Pulmonary artery endothelial cell (primary cell): ENCODE measurements around the gene AKR1B1. TPM values are rescaled to one million over a fixed set of nuclear protein-coding genes. Genes with fewer than 3 reads are reported as not detected.
A peak's percentile ranks its signal among the peaks of the same experiment; 100 is the strongest.

ENCODE experiments used
- DNase-seq: peaks from one replicate; pipeline ENCODE4 v3.0.0-alpha.2; 2011; ENCODE audit warnings: low read depth, low spot score
- total RNA-seq: library from RNA; depleted of rRNA; stranded (reverse); fragments of >200 nt; gene quantifications from 2 replicates; pipeline ENCODE4 v1.2.3, GENCODE V29; 2014

AKR1B1 gene
- total RNA-seq, 1 donor from 2014 or later = 145 TPM

DNA sequence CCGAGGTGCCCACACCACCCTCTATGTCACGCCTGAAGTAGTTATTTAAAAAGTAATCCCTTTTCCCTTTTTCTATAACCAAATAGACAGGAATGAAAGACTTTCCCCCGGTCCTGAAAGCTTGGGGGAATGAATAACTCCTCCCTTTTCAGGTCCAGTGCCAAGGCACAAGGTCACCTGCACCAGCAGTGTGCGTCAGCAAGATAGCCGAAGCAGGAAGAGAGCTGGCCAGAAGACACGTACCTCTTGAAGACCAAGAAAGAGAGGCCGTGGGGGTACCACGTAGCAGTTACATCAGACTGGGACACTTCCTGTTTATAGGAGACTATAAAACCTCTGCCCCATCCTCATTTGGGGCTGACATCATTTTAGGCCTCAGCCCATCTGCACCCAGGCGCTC lies 10.7 kb upstream of the AKR1B1 start:
- DNase-seq = no peak

- no peak for DNase-seq
Observed at GRCh38 chr7:134468475-134468874, 9.6 kb upstream of the AKR1B1 start.

DNA sequence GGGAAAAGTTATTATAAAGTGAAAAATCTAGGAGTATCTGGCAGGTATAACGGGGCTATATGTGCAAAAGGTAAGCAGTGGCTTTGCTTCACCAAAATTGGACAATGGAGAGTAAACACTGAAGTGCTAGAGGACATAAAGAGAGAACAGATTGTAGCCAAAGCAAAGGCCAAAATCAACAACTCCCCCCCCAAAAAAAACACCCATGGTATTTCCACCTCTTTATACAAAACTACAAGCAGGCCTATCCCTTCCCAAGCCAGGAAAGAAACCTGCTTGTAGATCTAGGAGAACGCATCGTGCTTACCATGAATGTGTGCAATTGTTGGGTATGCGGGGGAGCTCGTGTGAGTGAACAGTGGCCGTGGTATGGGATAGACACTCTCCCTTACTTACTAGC lies 9.2 kb upstream of the AKR1B1 start:
- DNase-seq = no peak

DNA sequence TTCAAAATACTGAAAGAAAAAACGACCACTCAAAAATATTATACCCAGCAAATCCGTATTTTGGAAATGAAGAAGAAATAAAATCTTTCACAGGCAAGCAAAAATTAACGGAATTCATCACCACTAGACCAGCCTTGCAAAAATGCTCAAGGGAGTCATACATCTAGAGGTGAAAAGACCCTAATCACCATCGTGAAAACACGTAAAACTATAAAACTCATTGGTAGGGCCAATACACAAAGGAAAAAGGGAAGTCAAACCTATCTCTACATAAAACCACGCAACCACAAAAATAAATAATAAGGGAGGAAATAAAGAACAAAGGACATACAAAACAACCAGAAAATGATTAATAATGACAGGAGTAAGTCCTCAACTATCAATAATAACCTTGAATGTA lies 6.6 kb upstream of the AKR1B1 start:
- DNase-seq = no peak

DNA sequence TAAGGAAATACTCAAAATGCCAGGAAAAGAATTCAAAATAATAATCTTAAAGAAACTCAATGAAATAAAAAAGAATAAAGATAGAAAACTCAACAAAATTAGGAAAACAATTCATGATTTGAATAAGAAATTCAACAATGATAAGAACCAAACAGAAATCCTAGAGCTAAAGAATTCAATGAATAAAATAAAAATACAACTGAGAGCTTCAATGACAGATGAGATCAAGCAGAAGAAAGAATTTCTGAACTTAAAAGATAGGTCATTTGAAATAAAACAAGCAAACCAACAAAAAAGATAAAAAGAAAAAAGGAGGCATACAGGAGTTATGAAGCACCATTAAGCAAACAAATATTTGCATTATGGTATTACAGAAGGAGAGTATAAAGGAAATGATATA lies 5.6 kb upstream of the AKR1B1 start:
- no peak for DNase-seq

- DNase-seq = no peak
Observed at GRCh38 chr7:134463751-134464150, 4.9 kb upstream of the AKR1B1 start.

DNA sequence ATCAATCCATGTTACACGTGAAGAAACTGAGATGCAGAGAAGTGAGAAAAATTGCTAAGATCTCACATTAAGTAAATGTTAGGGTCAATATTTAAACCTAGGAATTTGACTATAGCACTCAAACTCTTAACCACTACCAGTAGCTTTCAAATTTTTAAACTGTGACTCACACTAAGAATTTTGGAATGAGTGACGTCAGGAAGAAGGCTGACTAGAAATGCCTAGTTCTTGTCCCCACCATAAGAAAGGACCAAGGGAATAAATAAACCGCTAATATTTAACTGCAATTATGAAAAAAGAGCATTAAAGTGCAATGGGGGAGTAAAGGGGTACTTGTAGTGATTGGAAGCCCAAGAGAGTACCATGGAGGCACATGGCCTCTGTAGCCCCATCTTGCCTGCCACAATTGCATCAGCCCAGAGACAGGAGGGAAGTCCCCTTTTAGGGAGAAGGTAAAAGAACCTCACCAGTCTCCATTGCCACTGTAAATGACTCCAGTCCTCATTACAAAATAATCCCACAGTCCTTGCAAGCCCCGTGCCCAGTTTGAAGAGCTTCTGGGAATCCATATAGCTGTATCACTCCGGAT lies 3.5 kb upstream of the AKR1B1 start:
- DNase-seq = no peak

DNA sequence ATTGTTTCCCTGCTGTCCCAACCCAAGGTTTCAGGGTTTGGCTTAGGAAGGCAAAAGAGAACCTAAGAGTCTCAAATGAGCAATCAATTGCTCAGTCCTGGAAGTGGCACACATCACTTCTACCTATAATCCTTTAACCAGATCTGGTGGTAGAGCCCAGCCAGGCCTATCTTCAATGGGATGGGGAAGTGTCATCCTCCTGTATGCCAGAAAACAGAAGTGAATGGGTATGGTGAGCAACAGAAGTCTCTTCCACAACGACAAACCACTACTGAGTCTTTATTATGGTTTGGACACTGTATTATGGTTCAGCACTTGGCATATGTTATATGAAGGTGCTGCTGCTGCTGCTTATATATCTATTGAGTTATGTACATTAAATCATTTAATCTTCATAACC lies 3.0 kb upstream of the AKR1B1 start:
- no peak for DNase-seq

DNA sequence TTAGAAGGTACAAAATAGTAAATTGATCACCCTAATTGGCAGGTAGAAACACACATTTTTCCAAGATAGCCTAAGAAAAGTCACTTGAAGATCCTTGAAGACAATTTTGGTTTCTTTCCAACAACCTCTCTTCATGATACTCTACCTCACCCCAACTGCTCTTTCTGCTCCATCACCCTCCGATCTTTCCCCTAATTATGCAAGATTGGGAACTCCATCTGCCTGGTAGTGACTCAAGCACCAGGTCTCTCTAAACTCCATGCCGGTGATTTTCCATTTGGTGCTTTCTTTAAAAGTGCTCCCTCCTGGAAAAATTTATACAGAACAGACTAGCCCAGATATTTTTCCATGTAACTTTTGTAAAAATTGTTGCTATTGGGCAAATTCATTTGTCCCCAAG lies 1.1 kb upstream of the AKR1B1 start:
- no peak for DNase-seq

GRCh38 chr7:134458341-134458805 lies 527 bp downstream of the AKR1B1 start:
- DNase-seq = no peak

DNA sequence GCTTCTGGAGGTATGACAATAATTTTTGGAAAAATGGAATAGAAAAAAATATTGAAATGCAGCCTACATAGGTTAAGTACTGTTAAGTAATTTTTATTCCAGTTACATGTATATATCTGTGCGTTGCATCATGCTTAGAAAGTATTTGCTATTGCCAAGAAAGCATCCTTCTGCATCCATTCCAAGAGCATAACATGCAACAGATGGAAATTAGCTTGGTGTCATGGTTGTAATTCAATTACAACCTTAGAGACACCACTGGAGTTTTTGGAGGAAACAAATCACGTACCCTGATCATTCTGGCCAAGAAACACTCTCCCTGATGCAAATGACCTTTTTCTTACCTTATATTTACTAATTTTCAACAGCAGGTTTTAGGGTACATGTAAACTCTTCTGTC lies 1.7 kb downstream of the AKR1B1 start:
- no peak for DNase-seq

DNA sequence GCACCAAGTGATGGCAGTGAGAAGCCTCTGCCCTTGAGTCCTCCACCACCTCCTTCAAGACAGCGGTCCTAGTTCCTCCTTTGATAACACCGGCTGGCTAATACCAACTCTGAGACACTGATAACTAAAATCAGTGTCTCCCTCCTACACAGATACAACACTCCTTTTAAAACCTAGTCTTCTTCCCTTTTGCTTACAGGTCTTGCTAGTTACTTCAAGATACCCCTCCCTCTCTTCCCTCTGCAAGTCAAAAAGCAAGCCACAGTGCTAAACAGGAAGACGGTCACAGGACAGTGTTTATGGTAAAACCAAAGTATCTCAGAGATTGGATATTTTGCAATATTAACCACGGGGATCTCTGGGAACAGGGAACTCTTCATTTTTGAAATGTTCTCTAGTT lies 4.6 kb downstream of the AKR1B1 start:
- no peak for DNase-seq

GRCh38 chr7:134453518-134453917 lies 5.4 kb downstream of the AKR1B1 start:
- no peak for DNase-seq

DNA sequence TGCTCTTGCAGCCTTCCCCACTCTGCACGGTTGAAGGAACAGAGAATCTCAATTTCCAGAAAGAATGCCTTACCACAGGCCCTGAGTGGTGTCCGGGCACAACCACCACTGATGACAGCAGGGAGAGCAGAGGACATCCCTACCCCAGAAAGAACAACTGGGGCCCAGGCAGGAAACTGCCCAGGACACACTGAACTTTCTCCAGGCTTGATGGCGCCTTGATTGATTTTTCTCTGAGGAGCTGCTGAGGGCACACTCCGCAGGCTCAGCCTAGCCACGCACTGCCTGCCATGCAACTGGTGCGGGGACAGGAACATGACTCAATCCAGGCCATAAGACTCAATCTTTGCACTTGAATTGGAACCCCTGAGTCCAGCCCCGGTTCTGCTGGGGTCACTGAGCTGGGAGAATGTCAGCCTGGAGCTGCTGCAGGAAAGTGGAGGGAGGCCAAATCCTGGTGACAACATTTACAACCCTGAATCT lies 5.9 kb downstream of the AKR1B1 start:
- DNase-seq = no peak

- DNase-seq = no peak
Observed at GRCh38 chr7:134452419-134452838, 6.5 kb downstream of the AKR1B1 start.

DNA sequence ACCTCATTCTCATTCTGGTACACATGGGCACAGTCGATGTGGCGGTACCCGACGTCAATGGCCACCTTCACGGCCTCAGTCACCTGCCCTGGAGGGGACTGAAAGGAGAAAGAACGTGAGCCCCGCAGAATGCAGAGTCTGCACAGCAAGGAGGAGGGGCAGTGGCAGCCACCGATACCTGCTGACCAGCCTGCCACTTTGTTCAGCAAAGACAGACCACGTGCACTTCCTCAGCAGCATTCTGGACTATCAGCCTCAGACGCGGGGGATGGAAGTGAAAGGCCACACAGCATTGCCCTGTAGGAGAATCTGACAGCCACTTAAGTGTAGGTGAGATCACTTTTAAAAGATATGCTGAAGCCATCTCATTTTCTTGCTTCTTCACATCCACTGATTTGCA lies 7.2 kb downstream of the AKR1B1 start:
- DNase-seq = no peak

DNA sequence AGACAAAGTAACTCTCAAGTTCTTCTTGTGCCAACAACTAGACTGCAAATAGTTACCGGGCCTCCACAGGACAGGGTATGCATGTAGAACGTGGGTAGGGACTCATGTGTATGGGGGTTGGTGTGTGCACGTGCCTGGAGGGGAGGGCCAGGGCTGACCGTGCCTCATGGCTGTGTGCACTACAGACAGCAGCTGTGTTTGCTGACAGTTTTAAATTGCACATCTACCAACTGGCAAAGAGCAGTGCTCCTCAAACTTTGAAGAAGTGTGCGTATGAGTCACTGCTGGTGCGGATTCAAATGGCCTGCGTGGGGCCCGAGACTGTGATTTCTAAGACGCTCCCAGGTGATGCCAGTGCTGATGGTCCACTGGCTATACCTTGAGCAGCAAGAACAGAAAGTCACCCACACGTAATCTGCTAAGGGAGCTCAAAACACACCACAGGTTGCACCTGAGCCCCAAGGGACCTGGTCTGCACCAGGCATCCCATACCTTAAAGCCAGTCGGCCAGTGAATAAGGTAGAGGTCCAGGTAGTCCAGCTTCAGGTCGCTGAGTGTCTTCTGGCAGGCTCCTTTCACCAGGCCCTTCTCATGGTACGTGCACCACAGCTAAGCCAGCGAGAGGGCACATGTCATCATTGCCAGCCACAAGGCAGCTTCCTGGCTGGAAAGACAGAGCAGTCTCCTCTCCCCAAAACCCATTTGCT lies 8.5 kb downstream of the AKR1B1 start:
- DNase-seq = no peak

DNA sequence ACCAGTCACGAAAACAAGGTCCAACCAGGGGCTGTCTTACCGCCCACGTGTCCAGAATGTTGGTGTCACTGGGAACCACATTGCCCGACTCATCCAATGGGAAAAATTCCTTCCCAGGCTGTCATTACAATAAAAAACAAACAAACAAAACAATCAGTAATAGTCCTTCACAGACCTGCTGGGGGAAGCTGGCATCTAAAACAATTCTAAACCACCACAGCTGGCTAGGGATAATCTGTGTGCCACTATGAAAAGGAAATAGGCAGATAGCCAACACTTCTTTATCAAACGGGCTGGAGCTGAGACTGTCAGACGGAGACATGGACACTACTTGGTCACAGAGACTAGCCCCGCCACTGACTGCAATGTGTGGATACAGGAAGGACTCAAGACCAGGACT lies 9.2 kb downstream of the AKR1B1 start:
- DNase-seq = no peak

DNA sequence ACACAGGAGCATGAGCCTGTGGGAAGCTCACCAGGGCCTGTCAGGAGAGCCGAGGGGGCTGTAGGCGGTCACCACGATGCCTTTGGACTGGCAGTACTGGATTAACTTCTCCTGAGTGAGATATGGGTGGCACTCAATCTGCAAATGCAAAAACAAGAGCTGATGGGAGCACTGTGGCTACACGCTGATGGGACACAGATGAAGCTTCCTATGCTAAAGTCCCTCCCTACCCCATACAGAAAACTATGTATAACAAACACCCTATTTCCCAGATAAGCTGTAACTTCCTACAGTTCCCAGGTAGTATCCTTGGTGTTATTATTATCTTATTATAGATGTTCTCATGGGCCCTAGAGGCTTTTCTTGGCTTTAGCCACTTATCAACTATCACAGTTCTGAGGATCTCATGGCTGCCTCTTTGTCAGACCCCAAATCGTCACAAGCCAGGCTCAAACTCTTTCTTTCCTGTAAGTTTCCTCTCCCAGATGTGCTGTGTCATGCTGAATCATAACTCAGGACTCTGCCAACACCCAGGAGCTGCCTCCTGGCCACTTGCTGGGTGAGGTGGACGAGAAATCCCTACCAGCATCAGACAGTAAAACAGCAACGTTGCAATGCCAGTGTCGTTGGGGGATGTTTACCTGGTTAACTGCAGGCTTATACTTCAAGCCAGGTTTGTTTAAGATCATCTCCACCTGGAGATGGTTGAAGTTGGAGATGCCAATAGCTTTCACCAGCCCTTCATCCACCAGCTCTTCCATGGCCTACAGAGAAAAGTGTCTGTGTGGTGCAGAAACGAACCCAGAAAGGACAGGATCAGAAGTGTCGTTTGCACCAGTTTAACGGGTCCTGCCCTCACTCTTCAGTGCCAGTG lies 10.3 kb downstream of the AKR1B1 start:
- peak; percentile 55 for DNase-seq

DNA sequence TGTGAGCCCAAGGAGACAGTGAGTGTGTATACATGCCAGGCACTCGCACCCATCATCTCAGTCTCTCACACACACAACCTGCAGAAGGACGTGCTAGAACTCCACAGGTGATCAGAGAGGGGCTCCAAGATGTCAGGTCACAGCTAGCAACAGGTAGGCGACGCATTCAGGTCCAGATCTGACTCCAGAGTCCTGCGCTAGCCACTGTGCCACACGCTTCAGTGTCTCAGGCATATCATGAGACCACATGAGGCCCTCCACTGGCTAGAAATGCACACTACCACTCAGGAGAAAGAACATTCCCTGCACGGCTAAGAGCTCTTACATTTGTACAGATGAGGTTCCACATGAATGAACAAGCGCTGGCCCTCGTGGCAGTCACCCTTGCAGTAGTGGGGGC lies 11.5 kb downstream of the AKR1B1 start:
- no peak for DNase-seq

GRCh38 chr7:134446923-134447322 lies 12.0 kb downstream of the AKR1B1 start:
- no peak for DNase-seq

DNA sequence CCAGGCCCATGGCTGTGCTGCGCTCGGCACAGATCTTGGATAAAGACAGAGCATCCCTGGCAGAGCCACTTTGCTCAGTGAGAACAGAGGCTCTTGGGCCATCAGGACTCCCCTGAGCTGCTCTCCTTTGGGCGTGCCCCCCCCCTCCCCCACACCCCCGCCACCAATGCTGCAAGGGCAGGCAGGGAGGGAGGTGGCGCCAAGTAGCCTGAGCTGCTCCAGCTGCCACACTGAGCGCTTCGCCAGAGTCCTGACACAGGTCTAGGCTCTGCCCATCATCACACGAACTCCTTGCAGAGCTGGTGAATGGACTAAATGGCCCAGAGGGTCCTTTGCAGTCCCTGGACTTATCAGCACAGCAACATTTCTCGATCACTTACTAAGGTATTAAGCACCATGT lies 12.5 kb downstream of the AKR1B1 start:
- DNase-seq = no peak
